Astrocyte (in vitro differentiated cells and primary cell): ENCODE measurements around the gene MSRB3. TPM values are rescaled to one million over a fixed set of nuclear protein-coding genes. Genes with fewer than 3 reads are reported as not detected.

Experiments
- DNase-seq: peaks from one replicate; pipeline ENCODE4 v3.0.0-alpha.2; 2010; ENCODE audit warnings: low read depth
- FAIRE-seq: peaks from 2 replicates; lab custom pipeline; 2011; peaks lifted over from hg19 to GRCh38; lab: Jason Lieb, UNC
- H2AFZ ChIP-seq: 2 replicates; pipeline ENCODE4 v1.6.0; 2012; ENCODE audit warnings: low read depth, low read length, inconsistent platforms
- H3K27ac ChIP-seq: 2 replicates; pipeline ENCODE4 v1.5.1; 2011; ENCODE audit warnings: low read depth, low read length, inconsistent platforms
- H3K27me3 ChIP-seq: 2 replicates; pipeline ENCODE4 v1.6.0; 2011; ENCODE audit warnings: low read length, inconsistent platforms; ENCODE audit not compliant: insufficient read depth
- H3K36me3 ChIP-seq: 2 replicates; pipeline ENCODE4 v1.5.1; 2011; ENCODE audit warnings: low read length, inconsistent platforms; ENCODE audit not compliant: insufficient read depth
- H3K4me1 ChIP-seq: 2 replicates; pipeline ENCODE4 v1.5.1; 2011; ENCODE audit warnings: low read length, inconsistent platforms; ENCODE audit not compliant: insufficient read depth
- H3K4me2 ChIP-seq: 2 replicates; pipeline ENCODE4 v1.6.0; 2012; ENCODE audit warnings: low read length, inconsistent platforms
- H3K4me3 ChIP-seq: 2 replicates; pipeline ENCODE4 v1.5.1; 2011; ENCODE audit warnings: low read depth, mild to moderate bottlenecking, low read length, inconsistent platforms; ENCODE audit not compliant: insufficient read depth
- H3K79me2 ChIP-seq: 2 replicates; pipeline ENCODE4 v1.6.0; 2012; ENCODE audit warnings: mild to moderate bottlenecking, low read length, inconsistent platforms; ENCODE audit not compliant: insufficient read depth
- H3K9ac ChIP-seq: 2 replicates; pipeline ENCODE4 v1.6.0; 2012; ENCODE audit warnings: mild to moderate bottlenecking, low read length, inconsistent platforms
- H3K9me3 ChIP-seq: 2 replicates; pipeline ENCODE4 v1.5.1; 2012; ENCODE audit warnings: low read depth, mild to moderate bottlenecking, low read length, inconsistent platforms; ENCODE audit not compliant: insufficient read depth
- H4K20me1 ChIP-seq: 2 replicates; pipeline ENCODE4 v1.6.0; 2012; ENCODE audit warnings: low read length, inconsistent platforms; ENCODE audit not compliant: insufficient read depth
- H3K27ac Mint-ChIP-seq: one replicate; pipeline ENCODE4 v1.8.0; 2021; ENCODE audit warnings: mild to moderate bottlenecking, mixed read lengths; ENCODE audit not compliant: unreplicated experiment
- H3K27me3 Mint-ChIP-seq: one replicate; pipeline ENCODE4 v1.8.0; 2021; ENCODE audit warnings: low read depth, mixed read lengths; ENCODE audit not compliant: unreplicated experiment
- H3K36me3 Mint-ChIP-seq: one replicate; pipeline ENCODE4 v1.8.0; 2021; ENCODE audit warnings: low read depth, mixed read lengths; ENCODE audit not compliant: unreplicated experiment
- H3K4me1 Mint-ChIP-seq: one replicate; pipeline ENCODE4 v1.8.0; 2021; ENCODE audit warnings: low read depth, mixed read lengths; ENCODE audit not compliant: unreplicated experiment
- H3K4me3 Mint-ChIP-seq: one replicate; pipeline ENCODE4 v1.8.0; 2021; ENCODE audit warnings: mild to moderate bottlenecking, moderate library complexity, mixed read lengths; ENCODE audit not compliant: unreplicated experiment
- H3K9me3 Mint-ChIP-seq: one replicate; pipeline ENCODE4 v1.8.0; 2021; ENCODE audit warnings: mild to moderate bottlenecking, mixed read lengths; ENCODE audit not compliant: unreplicated experiment
- EZH2 ChIP-seq: IDR thresholded peaks from 2 replicates; pipeline ENCODE4 v1.6.1; 2012; ENCODE audit warnings: mild to moderate bottlenecking, low read length, inconsistent platforms; ENCODE audit not compliant: insufficient read depth
- total RNA-seq: library from RNA; stranded (reverse); gene quantifications from 2 replicates; pipeline ENCODE4 v1.2.1, GENCODE V29; 2021
- TF ChIP-seq, protein P1 (sequence below): IDR thresholded peaks from 2 replicates; pipeline ENCODE4 v1.5.1; 2011; ENCODE audit warnings: low read depth, mild to moderate bottlenecking, inconsistent platforms, low read length, moderate library complexity; ENCODE audit not compliant: insufficient read depth

The MSRB3 gene
- total RNA-seq, 1 donor from 2014 or later, result 73.0 TPM

DNA sequence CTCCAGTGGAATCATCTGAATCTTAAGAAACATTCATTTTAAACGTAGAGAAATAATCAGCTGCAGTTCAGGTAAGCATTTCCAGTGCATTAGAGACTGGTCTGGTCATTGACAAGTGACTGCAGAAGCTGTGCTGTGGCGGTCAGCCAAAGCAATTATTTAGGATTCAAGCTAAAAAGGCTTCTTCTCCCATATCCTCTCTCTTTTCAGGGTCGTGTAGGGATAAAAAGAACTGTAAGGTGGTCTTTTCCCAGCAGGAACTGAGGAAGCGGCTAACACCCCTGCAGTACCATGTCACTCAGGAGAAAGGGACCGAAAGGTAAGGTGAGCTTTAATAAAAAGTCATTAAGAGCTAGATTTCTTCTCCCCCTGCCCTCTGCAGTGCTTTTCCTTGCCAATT, 48.1 kb downstream of the MSRB3 start:
- H3K4me1 ChIP-seq, result peaks cover 7% of the 10 kb centered on the region
- H3K36me3 Mint-ChIP-seq, result peaks cover 9% of the 10 kb centered on the region
- TF ChIP-seq, protein P1, sequence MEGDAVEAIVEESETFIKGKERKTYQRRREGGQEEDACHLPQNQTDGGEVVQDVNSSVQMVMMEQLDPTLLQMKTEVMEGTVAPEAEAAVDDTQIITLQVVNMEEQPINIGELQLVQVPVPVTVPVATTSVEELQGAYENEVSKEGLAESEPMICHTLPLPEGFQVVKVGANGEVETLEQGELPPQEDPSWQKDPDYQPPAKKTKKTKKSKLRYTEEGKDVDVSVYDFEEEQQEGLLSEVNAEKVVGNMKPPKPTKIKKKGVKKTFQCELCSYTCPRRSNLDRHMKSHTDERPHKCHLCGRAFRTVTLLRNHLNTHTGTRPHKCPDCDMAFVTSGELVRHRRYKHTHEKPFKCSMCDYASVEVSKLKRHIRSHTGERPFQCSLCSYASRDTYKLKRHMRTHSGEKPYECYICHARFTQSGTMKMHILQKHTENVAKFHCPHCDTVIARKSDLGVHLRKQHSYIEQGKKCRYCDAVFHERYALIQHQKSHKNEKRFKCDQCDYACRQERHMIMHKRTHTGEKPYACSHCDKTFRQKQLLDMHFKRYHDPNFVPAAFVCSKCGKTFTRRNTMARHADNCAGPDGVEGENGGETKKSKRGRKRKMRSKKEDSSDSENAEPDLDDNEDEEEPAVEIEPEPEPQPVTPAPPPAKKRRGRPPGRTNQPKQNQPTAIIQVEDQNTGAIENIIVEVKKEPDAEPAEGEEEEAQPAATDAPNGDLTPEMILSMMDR, result no peak
- no peak for TF ChIP-seq EZH2
- DNase-seq, result no peak
- H3K79me2 ChIP-seq, result no peaks in the 10 kb centered on the region
- H3K27me3 ChIP-seq, result no peaks in the 10 kb centered on the region
- no peaks in the 10 kb centered on the region for H3K27me3 Mint-ChIP-seq
- no peak overlapping the region for H3K4me2 ChIP-seq
- H3K4me3 Mint-ChIP-seq, result no peak overlapping the region
- H3K9me3 Mint-ChIP-seq, result no peaks in the 10 kb centered on the region
- H3K9ac ChIP-seq, result no peak overlapping the region
- no peaks in the 10 kb centered on the region for H3K9me3 ChIP-seq
- H3K27ac Mint-ChIP-seq, result no peak overlapping the region
- H3K4me1 Mint-ChIP-seq, result peaks cover 16% of the 10 kb centered on the region
- no peak for FAIRE-seq
- no peak overlapping the region for H3K4me3 ChIP-seq
- peaks cover 4% of the 10 kb centered on the region for H3K36me3 ChIP-seq
- H4K20me1 ChIP-seq, result no peaks in the 10 kb centered on the region
- no peak overlapping the region for H2AFZ ChIP-seq
- H3K27ac ChIP-seq, result no peak overlapping the region

- Mint-ChIP-seq H3K27me3 (no peaks in the 10 kb centered on the region), H3K4me3 (no peak overlapping the region), H3K36me3 (peaks cover 7% of the 10 kb centered on the region), H3K9me3 (no peaks in the 10 kb centered on the region), H3K4me1 (peaks cover 16% of the 10 kb centered on the region), H3K27ac (peak overlapping the region; percentile 58)
- peaks cover 7% of the 10 kb centered on the region for H3K4me1 ChIP-seq
- FAIRE-seq, result peak; percentile 32
- no peak overlapping the region for H3K9ac ChIP-seq
- no peak overlapping the region for H3K4me3 ChIP-seq
- no peak overlapping the region for H3K27ac ChIP-seq
- DNase-seq, result peak; percentile 64
- no peaks in the 10 kb centered on the region for H3K27me3 ChIP-seq
- no peaks in the 10 kb centered on the region for H4K20me1 ChIP-seq
- H3K36me3 ChIP-seq, result peaks cover 4% of the 10 kb centered on the region
- H3K9me3 ChIP-seq, result no peaks in the 10 kb centered on the region
- no peak overlapping the region for H2AFZ ChIP-seq
- H3K4me2 ChIP-seq, result peak overlapping the region; percentile 21
- no peaks in the 10 kb centered on the region for H3K79me2 ChIP-seq
- TF ChIP-seq EZH2, result no peak
- TF ChIP-seq, protein P1, result no peak
Measured at GRCh38 chr12:65327207-65328076, 49.0 kb downstream of the MSRB3 start.

DNA sequence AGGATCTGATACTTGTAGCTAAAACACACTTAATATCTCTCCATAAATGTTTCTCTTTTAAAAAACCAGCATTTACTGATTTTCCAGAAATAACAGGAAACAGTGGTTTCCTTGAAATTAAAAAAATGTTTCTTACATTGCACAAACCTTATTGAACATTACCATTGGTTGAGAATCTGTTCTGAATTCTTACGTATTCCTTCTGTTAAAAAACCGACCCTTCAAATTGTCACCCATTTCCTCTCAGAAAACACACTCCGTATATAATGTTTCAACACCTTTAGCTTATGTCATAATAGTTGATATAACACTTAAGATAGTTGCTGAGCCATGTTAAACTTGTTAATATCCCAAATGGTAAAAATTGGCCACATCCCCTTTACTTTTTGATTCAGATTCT, 51.2 kb downstream of the MSRB3 start:
- H3K4me1 Mint-ChIP-seq, result peaks cover 29% of the 10 kb centered on the region
- H3K27ac Mint-ChIP-seq, result no peak overlapping the region
- peaks cover 4% of the 10 kb centered on the region for H3K36me3 ChIP-seq
- H3K9ac ChIP-seq, result no peak overlapping the region
- no peak overlapping the region for H3K4me2 ChIP-seq
- TF ChIP-seq, protein P1, result no peak
- TF ChIP-seq EZH2, result no peak
- H3K9me3 ChIP-seq, result no peaks in the 10 kb centered on the region
- FAIRE-seq, result no peak
- DNase-seq, result no peak
- H3K4me1 ChIP-seq, result peaks cover 11% of the 10 kb centered on the region
- no peaks in the 10 kb centered on the region for H4K20me1 ChIP-seq
- H3K9me3 Mint-ChIP-seq, result no peaks in the 10 kb centered on the region
- peaks cover 10% of the 10 kb centered on the region for H3K36me3 Mint-ChIP-seq
- H3K27ac ChIP-seq, result no peak overlapping the region
- H2AFZ ChIP-seq, result no peak overlapping the region
- no peaks in the 10 kb centered on the region for H3K79me2 ChIP-seq
- no peak overlapping the region for H3K4me3 Mint-ChIP-seq
- H3K27me3 Mint-ChIP-seq, result no peaks in the 10 kb centered on the region
- H3K4me3 ChIP-seq, result no peak overlapping the region
- no peaks in the 10 kb centered on the region for H3K27me3 ChIP-seq
